IPS DF 19.7 (cell line): Measurements from ENCODE around the gene OPRL1.

Source experiments
- DNase-seq: peaks from one replicate; pipeline ENCODE4 v3.0.0-alpha.2; 2013; ENCODE audit warnings: low read depth, low spot score

Gene OPRL1

GRCh38 chr20:64140061-64140931 lies 60.4 kb downstream of the OPRL1 start:
- no peak for DNase-seq

GRCh38 chr20:64140956-64141355 lies 61.1 kb downstream of the OPRL1 start:
- DNase-seq: no peak

- DNase-seq: no peak
Observed at GRCh38 chr20:64142590-64142989, 62.7 kb downstream of the OPRL1 start.

GRCh38 chr20:64143018-64143801 lies 63.3 kb downstream of the OPRL1 start:
- no peak for DNase-seq

- DNase-seq: no peak
Observed at GRCh38 chr20:64144144-64144912, 64.4 kb downstream of the OPRL1 start.

- DNase-seq: no peak
Observed at GRCh38 chr20:64145458-64146300, 65.8 kb downstream of the OPRL1 start.

GRCh38 chr20:64146301-64146935 lies 66.5 kb downstream of the OPRL1 start:
- no peak for DNase-seq

GRCh38 chr20:64146936-64147477 lies 67.1 kb downstream of the OPRL1 start:
- DNase-seq: no peak

- no peak for DNase-seq
Observed at GRCh38 chr20:64148581-64148980, 68.7 kb downstream of the OPRL1 start.

GRCh38 chr20:64149141-64149540 lies 69.3 kb downstream of the OPRL1 start:
- DNase-seq: no peak

- no peak for DNase-seq
Observed at GRCh38 chr20:64149809-64150560, 70.1 kb downstream of the OPRL1 start.
